Measurements from ENCODE around the gene PRODH.
"Not testable (repeated sequence)": the region's sequence is repeated elsewhere in the genome, so short reads cannot be mapped to it uniquely, and the experiment has no call there.

The PRODH gene

GRCh38 chr22:18962308-18962635, 26.2 kb upstream of the PRODH start:
- TF ChIP-seq, protein P1, sequence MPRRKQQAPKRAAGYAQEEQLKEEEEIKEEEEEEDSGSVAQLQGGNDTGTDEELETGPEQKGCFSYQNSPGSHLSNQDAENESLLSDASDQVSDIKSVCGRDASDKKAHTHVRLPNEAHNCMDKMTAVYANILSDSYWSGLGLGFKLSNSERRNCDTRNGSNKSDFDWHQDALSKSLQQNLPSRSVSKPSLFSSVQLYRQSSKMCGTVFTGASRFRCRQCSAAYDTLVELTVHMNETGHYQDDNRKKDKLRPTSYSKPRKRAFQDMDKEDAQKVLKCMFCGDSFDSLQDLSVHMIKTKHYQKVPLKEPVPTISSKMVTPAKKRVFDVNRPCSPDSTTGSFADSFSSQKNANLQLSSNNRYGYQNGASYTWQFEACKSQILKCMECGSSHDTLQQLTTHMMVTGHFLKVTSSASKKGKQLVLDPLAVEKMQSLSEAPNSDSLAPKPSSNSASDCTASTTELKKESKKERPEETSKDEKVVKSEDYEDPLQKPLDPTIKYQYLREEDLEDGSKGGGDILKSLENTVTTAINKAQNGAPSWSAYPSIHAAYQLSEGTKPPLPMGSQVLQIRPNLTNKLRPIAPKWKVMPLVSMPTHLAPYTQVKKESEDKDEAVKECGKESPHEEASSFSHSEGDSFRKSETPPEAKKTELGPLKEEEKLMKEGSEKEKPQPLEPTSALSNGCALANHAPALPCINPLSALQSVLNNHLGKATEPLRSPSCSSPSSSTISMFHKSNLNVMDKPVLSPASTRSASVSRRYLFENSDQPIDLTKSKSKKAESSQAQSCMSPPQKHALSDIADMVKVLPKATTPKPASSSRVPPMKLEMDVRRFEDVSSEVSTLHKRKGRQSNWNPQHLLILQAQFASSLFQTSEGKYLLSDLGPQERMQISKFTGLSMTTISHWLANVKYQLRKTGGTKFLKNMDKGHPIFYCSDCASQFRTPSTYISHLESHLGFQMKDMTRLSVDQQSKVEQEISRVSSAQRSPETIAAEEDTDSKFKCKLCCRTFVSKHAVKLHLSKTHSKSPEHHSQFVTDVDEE (CRISPR knock-in tag; IDR thresholded peaks at IDR 0.05): no peak
- TF ChIP-seq, protein P2, sequence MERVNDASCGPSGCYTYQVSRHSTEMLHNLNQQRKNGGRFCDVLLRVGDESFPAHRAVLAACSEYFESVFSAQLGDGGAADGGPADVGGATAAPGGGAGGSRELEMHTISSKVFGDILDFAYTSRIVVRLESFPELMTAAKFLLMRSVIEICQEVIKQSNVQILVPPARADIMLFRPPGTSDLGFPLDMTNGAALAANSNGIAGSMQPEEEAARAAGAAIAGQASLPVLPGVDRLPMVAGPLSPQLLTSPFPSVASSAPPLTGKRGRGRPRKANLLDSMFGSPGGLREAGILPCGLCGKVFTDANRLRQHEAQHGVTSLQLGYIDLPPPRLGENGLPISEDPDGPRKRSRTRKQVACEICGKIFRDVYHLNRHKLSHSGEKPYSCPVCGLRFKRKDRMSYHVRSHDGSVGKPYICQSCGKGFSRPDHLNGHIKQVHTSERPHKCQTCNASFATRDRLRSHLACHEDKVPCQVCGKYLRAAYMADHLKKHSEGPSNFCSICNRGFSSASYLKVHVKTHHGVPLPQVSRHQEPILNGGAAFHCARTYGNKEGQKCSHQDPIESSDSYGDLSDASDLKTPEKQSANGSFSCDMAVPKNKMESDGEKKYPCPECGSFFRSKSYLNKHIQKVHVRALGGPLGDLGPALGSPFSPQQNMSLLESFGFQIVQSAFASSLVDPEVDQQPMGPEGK (CRISPR knock-in tag; IDR thresholded peaks at IDR 0.05; ENCODE audit: borderline replicate concordance): no peak
- TF ChIP-seq OSR1 (CRISPR knock-in tag; IDR thresholded peaks at IDR 0.05) (no peak), ZNF8 (CRISPR knock-in tag; IDR thresholded peaks at IDR 0.05) (no peak), ESRRG (CRISPR knock-in tag; IDR thresholded peaks at IDR 0.05) (no peak), RARB (CRISPR knock-in tag; IDR thresholded peaks at IDR 0.05) (no peak), ISL1 (CRISPR knock-in tag; IDR thresholded peaks at IDR 0.05) (no peak), ZC3H10 (CRISPR knock-in tag; IDR thresholded peaks at IDR 0.05) (no peak), ZNF565 (CRISPR knock-in tag; conservative IDR thresholded peaks at IDR 0.05; ENCODE audit: low read depth) (no peak)
- ATAC-seq: no peak

- not testable (repeated sequence) for ATAC-seq
These were observed 25.7 kb upstream of the PRODH start for GRCh38 chr22:18961632-18962307.

DNA sequence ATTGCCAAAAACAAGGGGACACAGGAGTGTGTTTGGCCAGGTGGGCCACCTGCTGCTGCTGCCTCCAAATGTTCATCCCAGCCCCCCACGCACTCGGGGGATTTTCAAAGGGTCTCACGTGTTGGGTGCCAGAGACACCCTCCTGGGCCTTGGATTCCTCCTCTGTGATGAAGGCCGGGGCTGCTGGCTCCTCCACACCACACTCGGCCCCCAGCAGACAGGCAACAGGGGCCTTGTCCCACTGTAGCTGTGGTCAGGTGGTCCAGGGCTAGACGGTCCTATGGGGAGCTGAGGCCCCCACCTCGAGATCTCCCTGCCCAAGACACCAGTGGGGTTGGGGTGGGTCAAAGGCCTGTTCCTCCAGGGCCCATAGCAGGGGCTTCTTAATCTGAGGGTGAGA, 25.1 kb upstream of the PRODH start:
- not testable (repeated sequence) for ATAC-seq

GRCh38 chr22:18960166-18960820, 24.2 kb upstream of the PRODH start:
- ATAC-seq: not testable (repeated sequence)

DNA sequence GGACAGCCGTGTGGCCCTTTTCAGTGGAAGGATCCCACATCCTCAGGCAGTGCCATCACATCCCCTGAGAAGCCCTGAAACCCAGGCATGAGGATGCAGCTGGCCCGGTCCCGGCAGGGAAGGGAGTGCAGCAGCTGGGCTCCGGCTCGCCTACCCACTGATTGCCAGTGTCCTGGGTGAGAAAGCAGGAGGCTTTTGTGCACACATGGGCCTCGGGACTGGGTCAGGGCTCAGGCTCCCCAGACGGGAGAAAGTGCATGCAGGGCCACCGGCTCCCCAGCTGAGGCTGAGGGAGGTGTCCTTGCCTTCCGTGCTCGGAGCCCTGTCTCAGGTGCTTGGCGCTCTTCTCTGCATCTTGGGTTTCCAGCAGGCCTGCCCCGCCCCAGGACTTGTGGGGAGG, 23.6 kb upstream of the PRODH start:
- ATAC-seq: not testable (repeated sequence)

- not testable (repeated sequence) for ATAC-seq
These were observed 23.2 kb upstream of the PRODH start for GRCh38 chr22:18959266-18959665.

- ATAC-seq: not testable (repeated sequence)
These were observed 22.6 kb upstream of the PRODH start for GRCh38 chr22:18958738-18959137.

GRCh38 chr22:18958321-18958705, 22.2 kb upstream of the PRODH start:
- ATAC-seq: not testable (repeated sequence)

DNA sequence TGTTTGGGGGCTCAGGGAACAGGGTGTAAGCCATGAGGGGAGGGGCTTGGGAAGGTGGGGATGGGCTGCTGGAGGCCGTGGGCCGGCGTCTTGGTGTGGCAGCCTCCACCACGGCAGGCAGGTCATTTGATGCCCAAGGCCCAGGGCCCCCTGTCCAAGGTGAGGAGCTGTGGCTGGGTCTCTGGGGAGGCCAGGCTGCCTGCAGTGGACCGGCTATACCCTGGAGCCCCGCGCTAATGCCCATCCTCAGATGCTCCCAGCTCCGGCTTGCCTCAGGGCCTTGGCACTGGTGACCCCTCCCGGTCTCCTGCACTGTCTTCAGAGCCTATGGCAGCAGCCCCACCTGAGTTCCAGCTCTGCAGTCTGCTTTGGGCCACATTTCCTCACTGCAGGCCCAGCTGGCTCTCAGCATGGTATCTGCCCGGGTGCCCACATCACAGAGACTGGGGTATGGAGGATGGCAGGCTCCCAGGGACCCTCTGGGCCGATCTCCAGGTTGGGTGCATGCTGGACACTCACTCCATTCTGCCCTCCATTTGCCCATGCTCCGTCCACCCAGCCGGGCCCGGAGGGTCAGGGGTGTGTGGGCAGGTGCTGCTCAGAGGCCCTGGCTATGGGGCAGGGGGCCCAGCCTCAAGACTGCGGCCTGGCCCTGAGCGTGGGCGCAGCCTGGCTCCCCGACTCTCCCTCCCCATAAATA, 21.7 kb upstream of the PRODH start:
- not testable (repeated sequence) for ATAC-seq

DNA sequence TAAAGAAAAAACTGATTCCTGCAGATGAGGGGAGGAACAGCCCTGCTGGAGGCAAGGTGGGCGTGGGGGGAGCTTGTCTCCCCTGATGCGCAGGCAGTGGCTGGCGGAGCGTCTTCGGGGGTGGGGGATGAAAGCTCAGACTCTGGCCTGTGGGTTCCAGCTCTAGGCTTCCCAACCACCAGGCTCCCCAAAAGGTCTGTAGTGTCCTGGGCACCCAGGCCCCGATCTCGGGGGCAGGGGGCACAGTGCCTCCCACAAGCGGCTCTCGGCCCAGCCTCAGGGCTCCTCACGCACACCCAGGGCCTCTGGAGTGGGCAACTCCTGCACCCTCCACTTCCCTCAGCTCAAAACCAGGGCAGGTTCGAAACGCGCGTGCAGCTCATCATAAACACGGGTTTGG, 20.9 kb upstream of the PRODH start:
- not testable (repeated sequence) for ATAC-seq

- not testable (repeated sequence) for ATAC-seq
These were observed 20.2 kb upstream of the PRODH start for GRCh38 chr22:18956121-18956895.

All from SK-N-SH treated with all-trans-retinoic acid at 6 μM for 48 hours (cell line).